ENCODE results near the gene SMCHD1. TPM values are rescaled to one million over a fixed set of nuclear protein-coding genes. Genes with fewer than 3 reads are reported as not detected.

Gene SMCHD1
- total RNA-seq, 1 experiment from 2014 or later: 48.6 TPM

GRCh38 chr18:2629003-2629402 lies 26.5 kb upstream of the SMCHD1 start:
- DNase-seq (ENCODE audit: low read depth, low spot score) (no peak), ATAC-seq (no peak)
- Histone ChIP-seq H4K20me1 (ENCODE audit: insufficient read depth) (no peaks in the 10 kb centered on the region), H3K4me3 (replicated peaks in 1 of 2; ENCODE audit: low read depth in 1 of 2, low read length in 2 of 2) (no peak overlapping the region), H2AFZ (ENCODE audit: low read depth, low read length, poor library complexity, severe bottlenecking) (no peak overlapping the region), H3K27ac (ENCODE audit: low read depth, low read length) (no peak overlapping the region), H3K4me1 (ENCODE audit: control insufficient read depth in 1 of 2, insufficient read depth in 2 of 2, low read length in 2 of 2) (peaks cover 0 to 6% of the 10 kb centered on the region in 2 experiments; a peak in 1 of 4 replicates), H3K36me3 (ENCODE audit: control insufficient read depth in 1 of 2, insufficient read depth in 2 of 2, low read length in 2 of 2) (no peaks in the 10 kb centered on the region), H3K79me2 (ENCODE audit: insufficient read depth, low read length) (no peaks in the 10 kb centered on the region), H3K9me2 (ENCODE audit: insufficient read depth) (no peaks in the 10 kb centered on the region), H3K9ac (ENCODE audit: low read length) (no peak overlapping the region), H3K9me3 (ENCODE audit: control insufficient read depth in 1 of 2, insufficient read depth in 1 of 2, low read depth in 1 of 2, low read length in 2 of 2) (no peaks in the 10 kb centered on the region), H3K4me2 (ENCODE audit: low read length) (no peak overlapping the region), H3K27me3 (ENCODE audit: insufficient read depth, low read length) (no peaks in the 10 kb centered on the region)
- BruUV-seq (replicated peaks): no TSS peak
- POLR2A ChIA-PET: no interaction called here
- intact Hi-C loops (cut with micrococcal nuclease): no loop called here
- TF ChIP-seq FOSL1 (IDR thresholded peaks at IDR 0.05; ENCODE audit: low read depth): no peak
- CTCF ChIA-PET: no interaction called here
- RAD21 ChIA-PET (ENCODE audit: low non-redundant PET in 1 of 2, low total read pairs in 2 of 2, uncharacterized antibody in 2 of 2, unreplicated experiment in 2 of 2): no interaction called here

- POLR2A ChIA-PET: no interaction called here
- Histone ChIP-seq H3K9me3 (ENCODE audit: control insufficient read depth in 1 of 2, insufficient read depth in 1 of 2, low read depth in 1 of 2, low read length in 2 of 2) (no peaks in the 10 kb centered on the region), H3K4me3 (replicated peaks in 1 of 2; ENCODE audit: low read depth in 1 of 2, low read length in 2 of 2) (no peak overlapping the region), H2AFZ (ENCODE audit: low read depth, low read length, poor library complexity, severe bottlenecking) (no peak overlapping the region), H3K4me1 (ENCODE audit: control insufficient read depth in 1 of 2, insufficient read depth in 2 of 2, low read length in 2 of 2) (no peaks in the 10 kb centered on the region), H3K27ac (ENCODE audit: low read depth, low read length) (no peak overlapping the region), H3K27me3 (ENCODE audit: insufficient read depth, low read length) (no peaks in the 10 kb centered on the region), H3K9me2 (ENCODE audit: insufficient read depth) (no peaks in the 10 kb centered on the region), H3K36me3 (ENCODE audit: control insufficient read depth in 1 of 2, insufficient read depth in 2 of 2, low read length in 2 of 2) (no peaks in the 10 kb centered on the region), H3K9ac (ENCODE audit: low read length) (no peak overlapping the region), H4K20me1 (ENCODE audit: insufficient read depth) (no peaks in the 10 kb centered on the region), H3K4me2 (ENCODE audit: low read length) (no peak overlapping the region), H3K79me2 (ENCODE audit: insufficient read depth, low read length) (no peaks in the 10 kb centered on the region)
- no peak for TF ChIP-seq SP1 (IDR thresholded peaks at IDR 0.05; ENCODE audit: low read depth)
- TF ChIP-seq REST (IDR thresholded peaks at IDR 0.05; ENCODE audit: low read depth): no peak
- TF ChIP-seq POLR2A (IDR thresholded peaks at IDR 0.05; ENCODE audit: borderline replicate concordance, extremely low read depth, insufficient read depth, insufficient read length): no peak
- TF ChIP-seq EGR1 (IDR thresholded peaks at IDR 0.05; ENCODE audit: low read depth): no peak
- ATAC-seq: no peak
- BruUV-seq (replicated peaks): no TSS peak
- intact Hi-C loops (cut with micrococcal nuclease): no loop called here
- DNase-seq (ENCODE audit: low read depth, low spot score): no peak
- RAD21 ChIA-PET (ENCODE audit: low non-redundant PET in 1 of 2, low total read pairs in 2 of 2, uncharacterized antibody in 2 of 2, unreplicated experiment in 2 of 2): no interaction called here
- CTCF ChIA-PET: no interaction called here
These were observed 19.9 kb upstream of the SMCHD1 start for GRCh38 chr18:2635586-2635985.
